HuH-7.5 (cell line): ENCODE data around the gene MAB21L2.

ENCODE experiments used
- DNase-seq: peaks from one replicate; pipeline ENCODE4 v3.0.0; 2011; ENCODE audit warnings: low spot score

MAB21L2 gene

DNA sequence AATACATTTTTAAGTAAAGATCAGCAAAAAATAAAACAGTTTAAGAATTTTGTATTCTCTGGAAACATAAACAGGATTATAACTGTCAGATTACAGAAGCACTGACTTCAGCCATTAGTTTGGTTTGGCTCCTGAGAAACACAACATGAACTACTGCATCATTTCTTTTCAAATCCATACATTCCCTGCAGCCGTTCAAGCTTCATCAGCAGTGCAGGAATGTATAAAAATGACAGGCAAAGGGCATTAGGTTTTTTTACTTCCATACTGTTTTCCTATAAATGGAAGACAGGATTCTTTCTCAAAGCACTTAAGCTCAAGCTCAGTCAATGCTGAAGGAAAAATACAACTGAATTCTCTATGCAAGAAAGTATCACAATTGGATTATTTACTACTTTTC, 4.2 kb upstream of the MAB21L2 start:
- DNase-seq: no peak

DNA sequence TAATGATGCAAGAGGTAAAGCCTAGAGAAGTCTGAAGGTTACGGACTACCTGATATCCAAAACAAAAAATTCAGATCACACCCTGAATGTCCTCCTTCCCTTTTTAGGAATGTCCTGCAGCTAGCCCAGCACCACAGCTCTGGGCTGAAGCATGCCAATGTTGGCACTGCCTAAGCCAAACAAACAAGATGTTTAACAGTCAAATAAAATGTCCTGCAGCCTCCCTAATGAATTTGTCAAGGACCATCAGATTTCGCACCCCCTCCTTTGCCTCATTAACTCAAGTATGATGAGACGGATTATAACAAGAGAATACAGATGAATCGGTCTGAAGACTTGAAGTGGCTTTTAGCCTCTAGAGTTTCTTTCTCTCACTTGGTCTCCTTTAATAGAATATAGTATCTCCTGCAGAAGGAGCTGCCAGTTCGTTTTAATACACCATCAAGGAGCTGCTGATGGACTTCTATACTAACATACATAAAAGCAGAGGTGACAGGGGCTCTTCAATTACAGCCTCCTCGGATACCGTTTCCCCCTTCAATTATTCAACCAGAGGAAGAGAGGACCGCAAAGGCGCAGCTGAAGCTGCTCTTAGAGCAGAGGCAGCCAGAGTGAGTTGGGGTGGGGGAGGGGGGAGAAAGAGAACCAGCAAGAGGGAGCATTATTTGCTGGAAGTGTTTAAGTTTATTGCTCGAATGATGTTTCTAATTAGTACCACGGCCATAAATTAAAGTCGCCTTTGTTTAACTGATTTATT, 3.0 kb upstream of the MAB21L2 start:
- no peak for DNase-seq

DNA sequence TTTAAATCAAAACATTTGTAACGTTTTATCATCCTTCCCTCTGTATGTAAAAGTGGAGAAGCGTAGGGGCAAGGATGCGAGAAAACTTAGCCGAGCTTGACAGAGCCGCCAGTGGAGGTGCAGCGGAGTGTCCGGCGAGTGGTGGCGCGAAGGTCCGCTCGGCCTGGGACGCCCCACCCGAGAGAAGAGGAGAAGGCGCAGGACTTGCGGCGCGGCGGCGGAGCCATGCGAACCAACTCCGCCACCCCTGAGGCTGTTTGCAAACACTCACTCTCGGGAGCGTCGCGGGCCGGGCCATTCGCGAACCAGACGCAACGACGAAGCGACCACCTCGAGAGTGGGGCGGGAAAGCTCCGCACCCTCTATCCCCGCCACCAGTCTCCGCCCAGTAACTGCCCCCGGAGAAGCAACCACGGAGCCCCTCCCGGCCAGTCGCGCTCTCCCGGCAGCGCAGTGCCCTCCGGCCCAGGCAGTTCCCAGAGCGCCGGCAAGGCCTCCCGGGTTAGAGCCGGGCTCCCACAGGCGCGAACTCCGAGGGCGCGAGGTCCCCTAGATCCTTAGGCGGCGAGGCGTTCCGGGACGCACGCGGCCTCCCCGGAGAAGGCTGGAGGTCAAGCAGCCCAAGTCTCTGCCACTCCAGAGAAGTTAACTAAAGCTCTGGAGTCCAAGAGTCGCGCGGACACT, 2.3 kb upstream of the MAB21L2 start:
- DNase-seq: no peak

DNA sequence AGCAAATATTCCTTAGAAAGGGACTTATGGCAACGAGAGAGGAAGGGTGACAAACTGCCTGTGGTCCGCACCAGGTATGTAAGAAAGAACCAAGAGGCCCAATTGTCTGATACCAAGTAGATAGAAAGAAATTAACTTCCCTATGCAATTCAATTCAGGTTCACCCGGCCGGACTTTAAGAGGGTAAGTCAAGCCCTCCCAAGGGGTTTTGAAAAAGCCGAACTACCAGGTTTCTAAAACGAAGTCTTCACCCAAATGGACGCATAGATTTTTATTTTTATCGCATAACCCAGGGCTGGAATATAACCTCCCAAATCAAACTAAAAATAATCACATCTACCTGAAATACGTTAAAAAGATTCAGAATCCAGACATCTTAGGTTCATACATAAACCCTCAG, 1.6 kb upstream of the MAB21L2 start:
- DNase-seq: no peak

DNA sequence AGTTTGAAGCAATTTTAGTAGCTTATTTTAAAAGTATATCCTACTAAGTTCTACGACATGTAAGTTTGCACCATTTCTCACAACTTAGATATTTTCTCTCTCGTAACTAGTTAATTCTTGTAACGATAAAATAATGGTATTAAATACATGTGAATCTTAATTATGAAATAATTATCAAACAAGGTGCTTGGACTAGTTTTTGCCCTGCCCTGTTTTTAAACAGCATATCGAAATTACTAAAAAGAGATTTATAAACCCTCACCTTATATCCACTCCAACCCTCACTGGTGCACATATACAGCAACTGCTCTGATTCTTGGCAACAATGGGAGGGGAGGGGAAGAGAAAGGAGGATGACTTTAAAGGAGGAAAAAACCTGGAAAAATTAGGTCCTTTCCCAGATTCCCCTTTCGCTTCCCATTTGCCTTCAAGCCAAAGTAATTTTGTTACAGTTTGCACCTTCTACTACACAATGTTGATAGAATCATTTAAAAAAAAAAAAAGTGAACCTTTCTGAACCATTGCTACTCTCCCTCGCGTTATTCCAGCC, 820 bp upstream of the MAB21L2 start:
- DNase-seq: no peak

DNA sequence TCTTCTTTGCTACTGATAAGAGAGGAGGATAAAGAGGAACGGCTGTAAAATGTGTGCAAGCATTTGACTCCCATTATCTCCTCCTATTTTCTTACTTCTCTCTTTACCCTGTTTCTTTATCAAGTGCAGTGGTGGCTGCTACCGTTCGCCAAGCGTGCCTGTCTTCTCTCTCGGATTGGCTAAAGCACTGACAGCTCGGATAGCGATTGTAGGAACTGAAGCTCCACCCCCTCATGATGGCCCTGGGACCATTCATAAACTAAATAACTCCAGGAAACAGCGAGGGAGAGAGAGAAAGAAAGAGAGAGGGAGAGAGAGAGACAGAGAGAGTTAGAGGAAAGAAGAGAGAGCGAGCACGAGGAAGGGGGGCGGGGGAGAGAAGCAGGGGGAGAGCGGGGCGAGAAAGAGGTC, 305 bp upstream of the MAB21L2 start:
- peak; percentile 76 for DNase-seq

DNA sequence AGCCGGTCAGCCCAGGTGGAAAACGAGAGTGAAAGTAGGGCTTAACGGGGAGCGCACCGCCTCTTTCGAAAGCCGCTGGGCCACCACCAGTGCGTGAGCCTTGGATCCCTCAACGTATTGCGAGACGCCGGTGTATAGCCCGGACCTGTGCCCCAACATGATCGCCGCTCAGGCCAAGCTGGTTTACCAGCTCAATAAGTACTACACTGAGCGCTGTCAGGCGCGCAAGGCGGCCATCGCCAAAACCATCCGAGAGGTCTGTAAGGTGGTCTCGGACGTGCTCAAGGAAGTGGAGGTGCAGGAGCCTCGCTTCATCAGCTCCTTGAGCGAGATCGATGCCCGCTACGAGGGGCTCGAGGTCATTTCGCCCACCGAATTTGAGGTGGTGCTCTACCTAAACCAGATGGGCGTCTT, 929 bp downstream of the MAB21L2 start:
- DNase-seq: peak; percentile 22

DNA sequence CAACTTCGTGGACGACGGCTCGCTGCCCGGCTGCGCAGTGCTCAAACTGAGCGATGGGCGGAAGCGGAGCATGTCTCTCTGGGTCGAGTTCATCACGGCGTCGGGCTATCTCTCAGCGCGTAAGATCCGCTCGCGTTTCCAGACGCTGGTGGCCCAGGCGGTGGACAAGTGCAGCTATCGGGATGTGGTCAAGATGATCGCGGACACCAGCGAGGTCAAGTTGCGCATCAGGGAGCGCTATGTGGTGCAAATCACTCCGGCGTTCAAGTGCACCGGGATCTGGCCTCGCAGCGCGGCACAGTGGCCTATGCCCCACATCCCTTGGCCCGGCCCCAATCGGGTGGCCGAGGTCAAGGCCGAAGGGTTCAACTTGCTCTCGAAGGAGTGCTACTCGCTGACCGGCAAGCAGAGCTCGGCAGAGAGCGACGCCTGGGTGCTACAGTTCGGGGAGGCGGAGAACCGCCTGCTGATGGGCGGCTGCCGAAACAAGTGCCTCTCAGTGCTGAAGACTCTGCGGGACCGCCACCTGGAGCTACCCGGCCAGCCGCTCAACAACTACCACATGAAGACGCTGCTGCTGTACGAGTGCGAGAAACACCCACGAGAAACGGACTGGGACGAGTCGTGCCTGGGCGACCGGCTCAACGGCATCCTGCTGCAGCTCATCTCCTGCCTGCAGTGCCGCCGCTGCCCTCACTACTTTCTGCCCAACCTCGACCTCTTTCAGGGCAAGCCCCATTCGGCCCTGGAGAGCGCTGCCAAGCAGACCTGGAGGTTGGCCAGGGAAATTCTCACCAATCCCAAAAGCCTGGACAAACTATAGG, 1.5 kb downstream of the MAB21L2 start:
- peak; percentile 27 for DNase-seq

DNA sequence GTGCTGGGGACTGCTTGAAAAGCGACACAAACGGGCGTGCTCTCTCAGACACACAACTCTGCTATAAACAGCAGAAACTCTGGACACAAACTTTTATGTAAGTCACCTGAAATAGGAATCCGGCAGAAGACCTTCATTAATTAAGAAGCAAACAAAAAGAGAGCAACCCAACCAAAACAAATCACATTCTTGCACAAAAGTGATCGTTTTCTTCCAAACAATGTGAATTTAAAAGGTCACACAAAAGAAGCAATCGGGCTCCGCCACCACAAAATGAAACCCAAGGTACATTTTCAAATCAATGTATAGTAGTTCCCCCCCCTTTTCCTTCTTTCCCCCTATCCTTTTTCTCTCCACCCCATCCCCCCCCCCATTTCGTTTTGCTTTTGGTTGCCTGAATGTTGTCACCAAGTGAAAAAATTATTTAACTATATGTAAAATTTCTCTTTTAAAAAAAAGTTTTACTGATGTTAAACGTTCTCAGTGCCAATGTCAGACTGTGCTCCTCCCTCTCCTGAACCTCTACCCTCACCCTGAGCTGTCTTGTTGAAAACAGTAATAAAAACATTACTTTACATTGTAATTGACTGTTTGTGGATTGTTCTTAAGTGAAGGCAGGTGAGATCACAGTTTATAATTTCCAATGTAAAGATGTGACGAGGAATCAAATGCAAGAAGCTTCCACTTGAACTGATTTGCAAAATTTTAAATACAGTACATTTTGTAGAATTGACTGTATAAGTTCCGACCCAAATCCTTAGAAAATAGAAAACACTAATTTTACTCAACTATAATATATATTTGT, 2.4 kb downstream of the MAB21L2 start:
- no peak for DNase-seq

DNA sequence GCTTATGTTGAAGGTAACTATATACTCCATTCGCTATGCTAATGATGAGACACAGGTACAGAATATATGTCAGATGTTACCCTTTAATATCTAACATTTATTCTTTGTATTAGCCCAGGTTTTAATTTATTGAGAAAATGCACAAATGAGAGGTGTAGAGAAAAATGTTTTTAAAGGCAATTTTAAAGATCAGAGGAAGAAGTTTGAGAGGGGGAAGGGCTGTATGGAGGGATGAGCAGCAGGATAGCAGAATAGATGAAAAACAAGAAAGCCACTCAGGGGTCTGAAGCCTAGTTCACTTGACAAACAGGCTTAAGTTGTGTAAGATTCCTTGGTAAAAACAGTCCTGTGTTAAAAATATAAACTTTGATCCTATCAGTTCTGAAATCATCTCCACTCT, 3.7 kb downstream of the MAB21L2 start:
- DNase-seq: no peak

DNA sequence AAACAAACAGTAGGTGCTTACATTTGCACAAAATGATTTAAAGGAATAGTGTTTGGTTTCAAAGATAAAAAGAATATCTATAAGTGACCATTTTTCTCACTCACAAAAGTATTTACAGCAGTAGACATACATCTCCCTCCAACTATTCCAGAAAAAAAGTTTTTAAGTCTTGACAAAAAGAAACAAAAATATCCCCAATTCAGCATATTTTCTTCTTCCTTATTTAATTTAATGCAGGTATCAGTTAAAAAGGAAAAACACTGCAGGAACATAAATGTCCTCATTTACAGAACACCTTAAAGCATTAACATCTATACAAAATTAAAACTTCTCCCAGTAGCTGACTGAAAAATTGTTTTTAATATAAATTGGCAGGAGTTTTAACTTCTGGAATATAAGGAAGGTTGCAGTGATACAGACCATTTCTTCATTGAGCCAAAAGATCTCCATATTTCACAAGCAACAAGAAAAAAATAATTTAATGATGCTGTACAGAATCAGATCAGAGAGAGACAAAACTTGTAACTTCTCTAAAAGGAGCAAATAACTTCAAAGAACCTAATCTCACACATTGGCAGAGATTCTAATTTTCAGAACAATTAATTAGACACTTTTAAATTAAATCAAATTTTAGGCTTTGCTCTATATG, 4.3 kb downstream of the MAB21L2 start:
- no peak for DNase-seq

DNA sequence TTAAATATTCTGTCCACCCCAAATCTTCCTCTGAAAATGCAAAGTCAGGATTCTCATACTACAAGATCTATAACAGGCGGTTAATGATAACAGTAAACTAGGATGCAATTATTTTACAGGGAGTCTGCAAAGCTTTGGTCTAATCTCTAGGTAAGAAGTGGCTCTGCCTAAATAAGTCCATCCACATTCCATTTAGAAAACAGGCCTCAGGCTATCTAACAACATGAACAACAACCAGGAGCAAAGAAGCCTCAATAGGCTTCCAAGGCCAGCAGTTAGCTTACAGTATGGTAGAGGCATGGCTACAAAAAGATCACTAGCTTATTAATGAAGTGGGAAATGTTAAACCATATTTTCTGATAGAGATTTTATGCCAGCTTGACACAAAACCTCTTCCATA, 6.4 kb downstream of the MAB21L2 start:
- DNase-seq: no peak

DNA sequence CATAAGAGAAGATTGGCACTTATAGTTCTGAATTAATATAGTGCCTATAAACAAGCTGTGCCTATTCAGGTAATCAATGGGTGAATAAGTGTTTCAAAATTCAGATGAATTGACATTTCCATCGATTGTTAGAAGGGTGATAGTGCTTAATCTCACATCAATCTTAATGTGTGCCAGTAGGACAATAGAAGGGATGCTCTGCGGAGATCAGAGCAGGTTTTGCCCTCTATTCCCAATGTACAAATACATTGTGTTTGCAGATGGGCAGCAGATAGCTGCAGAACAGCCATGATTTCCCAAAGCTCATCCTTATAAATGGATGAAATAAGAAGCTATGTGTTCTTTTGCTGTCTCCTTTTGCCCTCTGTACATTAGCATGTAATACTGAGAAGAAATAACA, 7.2 kb downstream of the MAB21L2 start:
- DNase-seq: no peak

DNA sequence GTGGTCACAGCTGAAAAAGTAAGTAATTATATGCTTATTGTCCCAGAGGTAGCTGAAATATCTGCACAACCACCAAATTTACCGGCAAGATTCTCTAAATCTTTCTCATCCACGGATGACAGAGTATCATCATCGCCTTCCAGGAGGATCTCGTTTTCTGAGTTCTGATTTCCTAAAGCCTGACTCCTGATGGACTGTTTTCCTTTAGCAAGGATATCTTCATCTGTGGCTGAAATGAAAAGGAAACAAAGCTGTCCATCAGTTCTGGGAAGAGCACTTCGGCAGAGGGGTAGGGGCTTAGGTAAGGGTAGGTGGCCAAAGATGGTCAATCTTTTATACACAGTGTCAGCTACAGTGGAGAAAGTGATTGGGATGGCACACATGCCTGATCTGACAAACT, 8.7 kb downstream of the MAB21L2 start:
- no peak for DNase-seq

DNA sequence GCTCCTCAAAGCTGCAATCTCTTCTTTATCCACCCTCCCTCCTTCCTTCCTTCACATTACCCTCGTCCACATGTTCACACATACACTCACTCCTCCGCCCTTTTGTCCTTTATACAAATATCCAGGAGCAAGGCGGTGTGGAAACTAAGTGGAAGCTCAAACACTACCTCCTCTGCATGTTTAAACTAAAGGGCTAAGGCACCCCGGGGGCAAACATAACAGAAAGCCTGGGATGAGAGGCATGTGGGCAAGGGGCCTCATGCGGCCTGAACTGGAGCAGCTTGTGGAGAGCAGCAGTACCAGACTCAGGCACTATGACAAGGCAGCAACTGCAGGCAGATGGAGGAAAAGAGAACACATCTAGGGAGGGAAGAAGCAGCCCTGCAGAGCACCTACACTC, 9.5 kb downstream of the MAB21L2 start:
- no peak for DNase-seq

DNA sequence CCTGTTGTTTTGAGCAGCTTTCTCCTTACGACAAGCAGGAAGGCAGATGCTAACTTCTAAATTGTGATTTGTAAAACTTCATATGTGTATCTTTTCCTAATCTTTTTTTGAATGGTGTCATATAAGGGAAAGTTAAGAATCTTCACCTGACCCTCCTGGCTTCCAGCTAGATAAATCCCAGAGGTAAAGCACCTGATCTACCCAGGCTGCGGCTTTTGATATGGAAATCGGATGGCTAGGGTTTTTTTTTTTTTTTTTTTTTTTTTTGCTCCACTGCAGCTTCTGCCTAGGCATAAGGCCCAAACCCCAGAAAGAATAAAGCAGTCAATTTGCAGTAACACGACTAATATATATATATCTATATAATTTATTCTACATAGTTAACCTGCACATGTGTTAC, 10.0 kb downstream of the MAB21L2 start:
- no peak for DNase-seq

DNA sequence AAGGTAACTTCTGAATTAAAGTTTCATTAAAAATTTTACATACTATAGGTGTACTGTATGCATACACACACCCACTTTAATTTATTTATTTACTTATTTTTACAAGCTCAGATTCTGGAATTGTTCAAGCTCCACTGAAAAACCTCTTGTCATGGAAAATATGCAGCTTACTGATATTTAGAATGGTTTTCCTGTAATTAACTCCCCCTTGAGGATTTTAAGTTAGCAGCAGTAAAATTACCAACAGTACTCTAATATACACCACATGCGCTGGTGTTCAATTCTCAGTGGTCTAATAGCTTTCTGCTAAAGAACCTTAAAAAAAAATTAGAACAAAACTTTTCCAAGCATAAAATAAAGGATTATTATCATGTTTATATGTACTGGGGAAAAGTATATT, 12.0 kb downstream of the MAB21L2 start:
- no peak for DNase-seq

DNA sequence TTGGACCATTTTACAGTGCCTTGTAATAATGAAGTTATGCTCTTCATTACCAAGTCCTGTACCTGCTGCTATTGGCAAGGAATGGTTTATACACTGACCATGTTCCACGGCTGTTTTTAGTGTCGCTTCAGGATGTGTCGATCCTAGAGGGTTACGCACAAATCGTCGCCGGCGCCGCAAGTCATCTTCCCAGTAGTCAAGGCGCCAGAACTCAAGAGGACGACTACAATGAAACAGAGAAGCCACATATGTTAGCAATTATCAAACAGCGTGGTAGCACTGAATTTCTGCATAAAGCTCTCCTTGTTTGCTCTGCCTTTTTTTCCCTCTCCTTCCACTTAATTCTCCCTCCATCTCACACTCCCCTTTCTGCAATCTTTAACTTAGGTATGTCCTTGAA, 17.0 kb downstream of the MAB21L2 start:
- no peak for DNase-seq

DNA sequence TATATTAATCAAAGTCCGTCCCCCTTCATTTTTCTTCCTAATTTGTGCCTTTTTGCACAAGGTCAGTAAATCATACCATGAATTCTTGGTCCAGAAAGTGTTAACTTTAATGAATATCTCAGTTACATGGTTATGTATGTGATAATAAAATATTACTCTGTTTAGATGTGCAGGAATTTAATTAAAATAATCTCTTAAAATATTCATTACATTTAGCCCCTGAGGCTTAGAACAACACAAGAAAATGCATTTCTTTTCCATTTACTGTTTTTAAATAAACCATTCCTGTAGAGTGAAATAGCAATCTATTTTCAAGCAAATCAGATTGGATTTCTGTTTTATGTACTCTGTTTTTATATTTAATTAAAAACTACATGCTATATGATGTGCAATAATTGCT, 17.6 kb downstream of the MAB21L2 start:
- no peak for DNase-seq

DNA sequence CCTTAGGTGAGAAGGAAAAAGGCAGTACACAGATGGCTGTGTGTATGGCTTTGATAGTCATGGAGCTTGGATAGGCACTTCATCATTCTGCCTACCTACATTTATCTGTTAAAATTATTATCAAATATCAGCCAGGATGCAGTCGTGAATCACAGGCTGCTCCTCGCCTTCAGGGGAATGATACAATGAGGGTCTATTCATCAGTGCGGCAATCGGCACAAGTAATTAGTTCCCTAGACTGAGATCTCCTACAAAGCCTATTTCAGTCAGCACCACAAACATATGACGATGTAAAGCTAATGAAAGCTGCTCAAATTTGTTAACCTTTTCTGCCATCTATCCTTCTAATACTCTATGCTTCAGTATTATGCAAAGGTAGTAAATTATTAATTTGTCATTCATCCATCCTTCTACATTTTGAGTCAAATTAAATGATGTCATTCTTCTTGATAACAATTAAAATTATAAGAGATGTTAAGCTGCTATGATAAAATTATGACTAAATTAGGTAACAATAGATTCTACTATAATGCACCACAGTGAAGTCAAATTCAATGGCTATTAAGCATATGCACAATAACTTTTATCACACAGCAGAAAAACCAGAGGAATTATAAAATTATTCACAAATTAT, 19.0 kb downstream of the MAB21L2 start:
- no peak for DNase-seq

DNA sequence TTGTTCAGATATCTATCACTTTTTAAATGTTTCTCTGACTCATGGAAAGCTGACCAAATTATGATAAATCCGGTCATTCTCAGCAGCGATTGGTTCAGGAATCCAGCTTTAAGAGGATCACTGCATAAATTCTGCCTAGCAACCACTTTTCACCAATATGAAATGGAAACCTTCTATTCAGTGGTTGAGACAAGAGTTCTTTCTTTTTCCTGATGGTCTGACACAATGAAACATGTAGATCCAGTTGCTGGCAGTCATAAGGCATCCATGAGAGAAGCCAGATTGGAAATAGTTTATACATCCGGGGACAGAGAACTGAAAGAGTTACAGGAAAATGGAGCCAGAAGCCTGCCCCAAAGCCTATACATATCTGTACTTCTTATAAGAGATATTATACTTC, 27.2 kb downstream of the MAB21L2 start:
- DNase-seq: no peak
